Panc1 (cell line): ENCODE data around the gene KCNG2. TPM values are rescaled to one million over a fixed set of nuclear protein-coding genes. Genes with fewer than 3 reads are reported as not detected.

ENCODE experiments used
- ATAC-seq: fragments of 200-7000 bp; cut with Tn5 transposase; 2 replicates; pipeline ENCODE4 v1.9.1; 2020; ENCODE audit warnings: mild to moderate bottlenecking, moderate library complexity
- BruUV-seq: library from RNA; stranded (reverse); fragments of 400-500 nt; replicated peaks from 2 replicates; lab custom pipeline; 2021; lab: Mats Ljungman, UMichigan
- CTCF ChIA-PET: fragments of 300-600 bp; sonication (Branson Sonifier 250); formaldehyde crosslinking; loops from one replicate; lab custom pipeline; 2022; ENCODE audit warnings: antibody characterized with exemption; lab: Charles Lee
- POLR2A ChIA-PET: fragments of 300-600 bp; sonication (Branson Sonifier 250); formaldehyde crosslinking; loops from one replicate; lab custom pipeline; 2022; ENCODE audit warnings: antibody characterized with exemption; lab: Charles Lee
- DNase-seq: peaks from one replicate; pipeline ENCODE4 v3.0.0-alpha.2; 2010; ENCODE audit warnings: low read depth, low spot score
- H3K27ac ChIP-seq: 2 replicates; pipeline ENCODE4 v1.5.1; 2011; ENCODE audit warnings: mild to moderate bottlenecking, low read length, inconsistent platforms
- H3K27me3 ChIP-seq: fragments of 200-500 bp; sonication (Bioruptor generic); 2 replicates; pipeline ENCODE4 v1.6.0; 2014; ENCODE audit warnings: low read length, inconsistent platforms; ENCODE audit not compliant: control insufficient read depth, insufficient read depth
- H3K36me3 ChIP-seq: fragments of 200-500 bp; sonication (Bioruptor generic); 2 replicates; pipeline ENCODE4 v1.5.1; 2014; ENCODE audit warnings: inconsistent platforms, mild to moderate bottlenecking, low read length, moderate library complexity; ENCODE audit not compliant: control insufficient read depth, insufficient read depth
- H3K4me1 ChIP-seq: 2 replicates; pipeline ENCODE4 v1.5.1; 2011; ENCODE audit warnings: inconsistent platforms, mild to moderate bottlenecking, low read length, moderate library complexity; ENCODE audit not compliant: control insufficient read depth, insufficient read depth
- H3K4me3 ChIP-seq, 2 experiments: 2 replicates each; pipeline ENCODE4 v1.5.1; 2011 to 2012; ENCODE audit warnings: low read depth in 2 of 2, low read length in 2 of 2, mild to moderate bottlenecking in 2 of 2, inconsistent platforms in 1 of 2, moderate library complexity in 1 of 2
- H3K9me3 ChIP-seq: fragments of 200-500 bp; sonication (Bioruptor generic); 2 replicates; pipeline ENCODE4 v1.5.1; 2014; ENCODE audit warnings: low read depth, mild to moderate bottlenecking, inconsistent platforms, low read length, moderate library complexity; ENCODE audit not compliant: control insufficient read depth, insufficient read depth
- CTCF ChIP-seq: fragments of 450-650 bp; IDR thresholded peaks from 2 replicates; pipeline ENCODE4 v1.5.1; 2017; ENCODE audit warnings: mild to moderate bottlenecking
- POLR2AphosphoS5 ChIP-seq: IDR thresholded peaks from 2 replicates; pipeline ENCODE4 v1.6.1; 2012; ENCODE audit warnings: mild to moderate bottlenecking, low read depth, low read length, moderate library complexity
- REST ChIP-seq, 2 experiments: IDR thresholded peaks; 2 replicates each; pipeline ENCODE4 v1.6.1; 2011 to 2012; ENCODE audit warnings: low read depth in 2 of 2, control low read depth in 1 of 2, low read length in 1 of 2, mild to moderate bottlenecking in 1 of 2, moderate library complexity in 1 of 2; ENCODE audit not compliant: insufficient read depth in 1 of 2
- SIN3A ChIP-seq: IDR thresholded peaks from 2 replicates; pipeline ENCODE4 v1.6.1; 2012; ENCODE audit warnings: low read depth, mild to moderate bottlenecking, low read length, moderate library complexity, borderline replicate concordance; ENCODE audit not compliant: insufficient read depth
- TCF7L2 ChIP-seq: IDR thresholded peaks from 2 replicates; pipeline ENCODE4 v1.6.1; 2011; ENCODE audit warnings: mild to moderate bottlenecking, low read depth, low read length, inconsistent platforms
- in situ Hi-C: cut with HindIII; loops from 2 replicates; pipeline ENCODE4 v1.10.0; 2016; ENCODE audit warnings: low sequenced_read_pairs, low pct_unique_long_range_greater_than_20kb
- intact Hi-C: fragments of 100-400 bp; cut with micrococcal nuclease; formaldehyde crosslinking; loops from one replicate; pipeline ENCODE4 v1.10.0; 2022; ENCODE audit not compliant: unreplicated experiment
- total RNA-seq: library from RNA; stranded (reverse); gene quantifications from one replicate; pipeline ENCODE4 v1.2.1, GENCODE V29; 2021; ENCODE audit not compliant: unreplicated experiment

Gene KCNG2
- total RNA-seq, 1 experiment from 2014 or later, result not detected

- H3K27ac ChIP-seq, result no peak overlapping the region
- no TSS peak for BruUV-seq
- no peak overlapping the region for H3K4me3 ChIP-seq
- ATAC-seq, result no peak
- DNase-seq, result no peak
- POLR2A ChIA-PET, result no interaction called here
- CTCF ChIA-PET, result no interaction called here
- 0 out of 2 replicates have a peak, but pooled peaks cover 3% of the 10 kb centered on the region for H3K4me1 ChIP-seq
- no peaks in the 10 kb centered on the region for H3K9me3 ChIP-seq
- H3K36me3 ChIP-seq, result no peaks in the 10 kb centered on the region
- H3K27me3 ChIP-seq, result no peaks in the 10 kb centered on the region; the same call in 1 of the 2 replicates
- in situ Hi-C loops, result no loop called here
- intact Hi-C loops, result no loop called here
- TF ChIP-seq SIN3A (no peak), REST (IDR thresholded peaks at IDR 0.05; ENCODE audit: insufficient read depth in 1 of 2, low read depth in 2 of 2, low read length in 1 of 2) (no peak), TCF7L2 (no peak), CTCF (no peak), POLR2AphosphoS5 (no peak)
These were observed 54.2 kb downstream of the KCNG2 start for GRCh38 chr18:79851950-79852349.

GRCh38 chr18:79852561-79853302 lies 55.0 kb downstream of the KCNG2 start:
- Histone ChIP-seq H3K4me1 (0 out of 2 replicates have a peak, but pooled peaks cover 3% of the 10 kb centered on the region), H3K4me3 (no peak overlapping the region), H3K27ac (no peak overlapping the region), H3K36me3 (no peaks in the 10 kb centered on the region), H3K9me3 (no peaks in the 10 kb centered on the region), H3K27me3 (no peaks in the 10 kb centered on the region; the same call in 1 of the 2 replicates)
- ChIA-PET CTCF (no interaction called here), POLR2A (no interaction called here)
- TF ChIP-seq CTCF (no peak), TCF7L2 (no peak), REST (IDR thresholded peaks at IDR 0.05; ENCODE audit: insufficient read depth in 1 of 2, low read depth in 2 of 2, low read length in 1 of 2) (no peak), POLR2AphosphoS5 (no peak), SIN3A (no peak)
- intact Hi-C loops (no loop called here), in situ Hi-C loops (no loop called here)
- no TSS peak for BruUV-seq
- ATAC-seq, result no peak
- DNase-seq, result no peak
